HepG2 (cell line): ENCODE data around the gene PRR19. TPM values are rescaled to one million over a fixed set of nuclear protein-coding genes. Genes with fewer than 3 reads are reported as not detected.

Source experiments
- ATAC-seq: fragments of 200-7000 bp; cut with Tn5 transposase; 3 replicates; pipeline ENCODE4 v1.9.1; 2020; ENCODE audit warnings: mild to moderate bottlenecking, moderate library complexity
- BruUV-seq: library from RNA; stranded (reverse); fragments of 400-500 nt; replicated peaks from 2 replicates; lab custom pipeline; 2021; lab: Mats Ljungman, UMichigan
- CTCF ChIA-PET: fragments of 300-600 bp; formaldehyde crosslinking; extraction: SDS; loops from one replicate; lab custom pipeline; 2021; ENCODE audit warnings: low total read pairs, inconsistent platforms, low intra/inter-chr PET ratio; lab: Yijun Ruan, JAX
- POLR2A ChIA-PET: fragments of 350-600 bp; sonication (Branson Sonifier 250); formaldehyde crosslinking; loops from one replicate; lab custom pipeline; 2020; ENCODE audit warnings: antibody characterized with exemption, inconsistent platforms; lab: Yijun Ruan, JAX
- DNase-seq: peaks from one replicate; pipeline ENCODE4 v3.0.0-alpha.2; 2015; ENCODE audit warnings: low spot score
- FAIRE-seq: peaks from 3 replicates; lab custom pipeline; 2011; peaks lifted over from hg19 to GRCh38; lab: Jason Lieb, UNC
- H2AFZ ChIP-seq: one replicate; pipeline ENCODE4 v1.6.1; 2011; ENCODE audit warnings: low read length, inconsistent platforms
- H3K27ac ChIP-seq: fragments of 300-600 bp; 3 replicates; pipeline ENCODE4 v1.8.0; 2011; ENCODE audit warnings: mixed run types, mild to moderate bottlenecking, mixed read lengths, low read length, inconsistent platforms; ENCODE audit not compliant: insufficient read depth; ENCODE audit errors: extremely low read length
- H3K27me3 ChIP-seq, 2 experiments: fragments of 200-600 bp in 1 of 2; 2 replicates in 1 of 2; 3 replicates in 1 of 2; pipeline versions ENCODE4 v1.6.0 to v1.8.0; 2011; ENCODE audit warnings: low read length in 2 of 2, mild to moderate bottlenecking in 2 of 2, moderate library complexity in 2 of 2, inconsistent platforms in 1 of 2; ENCODE audit not compliant: insufficient read depth in 2 of 2, control insufficient read depth in 1 of 2
- H3K36me3 ChIP-seq, 2 experiments: fragments of 200-600 bp in 1 of 2; replicated peaks in 1 of 2; 2 replicates in 1 of 2; 3 replicates in 1 of 2; pipeline versions ENCODE4 v1.5.1 to v1.8.0; 2011; ENCODE audit warnings: low read length in 2 of 2, inconsistent platforms in 1 of 2; ENCODE audit not compliant: insufficient read depth in 2 of 2, control insufficient read depth in 1 of 2
- H3K4me1 ChIP-seq: 2 replicates; pipeline ENCODE4 v1.5.1; 2012; ENCODE audit warnings: low read length, inconsistent platforms; ENCODE audit not compliant: insufficient read depth
- H3K4me2 ChIP-seq: 2 replicates; pipeline ENCODE4 v1.6.0; 2011; ENCODE audit warnings: low read depth, low read length, inconsistent platforms
- H3K4me3 ChIP-seq, 3 experiments: fragments of 200-600 bp in 1 of 3; sonication (generic), shearing (Covaris generic) in 1 of 3; replicated peaks in 1 of 3; 2 replicates each; pipeline ENCODE4 v1.5.1; 2011 to 2016; ENCODE audit warnings: low read length in 3 of 3, inconsistent platforms in 2 of 3, low read depth in 2 of 3, mild to moderate bottlenecking in 2 of 3, control low read depth in 1 of 3, mixed read lengths in 1 of 3; ENCODE audit not compliant: insufficient read depth in 1 of 3
- H3K79me2 ChIP-seq: one replicate; pipeline ENCODE4 v1.6.1; 2011; ENCODE audit warnings: low read length, inconsistent platforms; ENCODE audit not compliant: insufficient read depth
- H3K9ac ChIP-seq: 2 replicates; pipeline ENCODE4 v1.6.0; 2011; ENCODE audit warnings: mild to moderate bottlenecking, low read depth, low read length, inconsistent platforms; ENCODE audit not compliant: insufficient read depth
- H3K9me3 ChIP-seq: 2 replicates; pipeline ENCODE4 v1.5.1; 2012; ENCODE audit warnings: mild to moderate bottlenecking, low read length
- H4K20me1 ChIP-seq: 2 replicates; pipeline ENCODE4 v1.6.0; 2011; ENCODE audit warnings: inconsistent platforms, mild to moderate bottlenecking, low read length, moderate library complexity; ENCODE audit not compliant: insufficient read depth
- CBX2 ChIP-seq, 2 experiments: fragments of 200-600 bp in 1 of 2; sonication (generic); formaldehyde crosslinking in 1 of 2; IDR thresholded peaks; 2 replicates each; pipeline versions ENCODE4 v1.7.0 to v1.8.1; 2018 to 2022; ENCODE audit warnings: low read depth in 2 of 2, low read length in 1 of 2, mild to moderate bottlenecking in 1 of 2, missing genetic modification reagents in 1 of 2
- IRX3 ChIP-seq: sonication (generic); formaldehyde crosslinking; IDR thresholded peaks from 2 replicates; pipeline ENCODE4 v1.8.1; 2023; ENCODE audit warnings: mild to moderate bottlenecking, low read depth, missing genetic modification reagents, borderline replicate concordance
- KDM6A ChIP-seq: IDR thresholded peaks from 2 replicates; pipeline ENCODE4 v1.6.1; 2016; ENCODE audit warnings: low read depth
- MAFK ChIP-seq, 2 experiments: IDR thresholded peaks in 1 of 2; conservative IDR thresholded peaks in 1 of 2; 2 replicates each; pipeline ENCODE4 v1.6.1; 2011; ENCODE audit warnings: improper control_type of control experiment in 2 of 2, low read length in 2 of 2
- MLLT10 ChIP-seq: sonication (generic); formaldehyde crosslinking; IDR thresholded peaks from 2 replicates; pipeline ENCODE4 v1.4.0; 2020; ENCODE audit warnings: missing genetic modification reagents
- PHF8 ChIP-seq: sonication (generic); formaldehyde crosslinking; IDR thresholded peaks from 2 replicates; pipeline ENCODE4 v1.5.0; 2020; ENCODE audit warnings: missing genetic modification reagents
- SRSF9 ChIP-seq: fragments of 200-400 bp; formaldehyde crosslinking; IDR thresholded peaks from 2 replicates; pipeline ENCODE4 v1.6.1; 2018; ENCODE audit warnings: borderline replicate concordance, mild to moderate bottlenecking, low read depth, low read length; ENCODE audit not compliant: insufficient read depth, poor library complexity, severe bottlenecking
- ZFX ChIP-seq: sonication (generic); formaldehyde crosslinking; IDR thresholded peaks from 2 replicates; pipeline ENCODE4 v1.4.0; 2020; ENCODE audit warnings: mild to moderate bottlenecking, low read depth, missing genetic modification reagents, moderate library complexity
- ZNF891 ChIP-seq: sonication (generic); formaldehyde crosslinking; IDR thresholded peaks from 2 replicates; pipeline ENCODE4 v1.5.0; 2020; ENCODE audit warnings: mild to moderate bottlenecking, missing genetic modification reagents
- WGBS: methylation state at CpG from one replicate; pipeline ENCODE4 v1.1.6; 2017; ENCODE audit warnings: low lambda C conversion rate; 5-methylcytosine and 5-hydroxymethylcytosine counted together
- in situ Hi-C: cut with HindIII; loops from 2 replicates; pipeline ENCODE4 v1.10.0; 2017; ENCODE audit warnings: low pct_unique_long_range_greater_than_20kb; ENCODE audit not compliant: extremely low pct_ligation_motif_present
- intact Hi-C: fragments of 100-400 bp; cut with micrococcal nuclease; formaldehyde crosslinking; loops from one replicate; pipeline ENCODE4 v1.10.0; 2022; ENCODE audit not compliant: unreplicated experiment
- polyA plus RNA-seq, 8 experiments: library from polyadenylated mRNA; depleted of rRNA in 3 of 8; stranded (reverse) in 7 of 8; unstranded in 1 of 8; fragments of >200 nt; fragmentation: Illumina TruSeq in 4 of 8; extraction: Trizol in 4 of 8; gene quantifications; 2 replicates each; pipeline versions ENCODE4 v1.2.1 to v1.2.3, GENCODE V29; 2011 to 2016; ENCODE audit warnings: low read depth in 4 of 8, missing spikeins in 1 of 8, mixed read lengths in 1 of 8; ENCODE audit not compliant: insufficient read depth in 1 of 8
- total RNA-seq, 5 experiments: library from RNA; depleted of rRNA; stranded (reverse); fragments of >200 nt; fragmentation: Illumina TruSeq; extraction: Trizol; gene quantifications; 2 replicates each; pipeline ENCODE4 v1.2.3, GENCODE V29; 2016; ENCODE audit warnings: low read depth in 1 of 5
- TF ChIP-seq, protein P1 (sequence below): sonication (generic); formaldehyde crosslinking; conservative IDR thresholded peaks from 2 replicates; pipeline ENCODE4 v1.8.0; 2022; ENCODE audit warnings: missing genetic modification reagents

Gene PRR19
- total and polyA plus RNA-seq, 2 of the 13 experiments (the other 11 are each of a cell fraction or from before 2014, with no cell fraction given): 0.21 to 0.33 TPM

DNA sequence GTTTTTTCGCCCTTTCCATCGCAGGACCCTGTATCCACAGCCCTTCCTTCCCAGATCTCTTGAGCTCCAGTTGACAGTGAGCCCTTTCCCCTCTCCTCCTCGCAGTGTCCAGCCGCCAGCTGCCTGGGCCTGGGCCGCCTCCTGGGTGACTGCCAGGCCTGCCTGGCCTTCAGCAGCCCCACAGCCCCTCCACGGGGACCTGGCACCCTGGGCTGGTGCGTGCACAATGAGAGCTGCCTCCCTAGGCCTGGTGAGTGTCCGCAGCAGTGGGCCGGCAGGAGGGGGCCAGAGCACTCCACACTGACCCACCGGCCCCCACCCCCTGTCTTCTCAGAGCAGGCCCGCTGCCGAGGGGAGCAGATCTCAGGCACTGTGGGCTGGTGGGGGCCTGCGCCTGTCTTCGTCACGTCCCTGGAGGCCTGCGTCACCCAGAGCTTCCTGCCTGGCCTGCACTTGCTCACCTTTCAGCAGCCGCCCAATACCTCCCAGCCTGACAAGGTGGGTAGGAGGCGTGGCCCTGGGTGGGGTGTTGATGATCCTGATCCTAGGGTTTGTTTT lies 42.5 kb downstream of the PRR19 start:
- no peaks in the 10 kb centered on the region for H3K9me3 ChIP-seq
- CTCF ChIA-PET: no interaction called here

More for the DNA sequence above, 42.5 kb downstream of the PRR19 start:
- ATAC-seq (no peak), DNase-seq (no peak), FAIRE-seq (no peak)
- no peaks in the 10 kb centered on the region for H3K27me3 ChIP-seq
- no peaks in the 10 kb centered on the region for H3K4me1 ChIP-seq
- 96% methylated on average over 10 of the region's 18 CpGs for WGBS
- intact Hi-C loops: no loop called here
- H2AFZ ChIP-seq: no peak overlapping the region
- no peak overlapping the region for H3K9ac ChIP-seq
- H3K36me3 ChIP-seq: peaks cover 6 to 7% of the 10 kb centered on the region in 2 experiments; a peak in 2 of 5 replicates
- H3K4me3 ChIP-seq: no peak overlapping the region
- TF ChIP-seq MLLT10 (CRISPR knock-in tag) (no peak), IRX3 (CRISPR knock-in tag) (no peak), ZFX (CRISPR knock-in tag) (no peak), SRSF9 (no peak), CBX2 (IDR thresholded peaks at IDR 0.05; ENCODE audit: low read depth, low read length) (no peak), CBX2 (CRISPR knock-in tag; IDR thresholded peaks at IDR 0.05; ENCODE audit: low read depth) (no peak), KDM6A (CRISPR knock-in tag) (no peak), MAFK (conservative IDR thresholded peaks at IDR 0.05 in 1 of 2, IDR thresholded peaks at IDR 0.05 in 1 of 2; ENCODE audit: low read length in 2 of 2) (no peak), ZNF891 (CRISPR knock-in tag) (no peak), PHF8 (no peak)
- TF ChIP-seq, protein P1, sequence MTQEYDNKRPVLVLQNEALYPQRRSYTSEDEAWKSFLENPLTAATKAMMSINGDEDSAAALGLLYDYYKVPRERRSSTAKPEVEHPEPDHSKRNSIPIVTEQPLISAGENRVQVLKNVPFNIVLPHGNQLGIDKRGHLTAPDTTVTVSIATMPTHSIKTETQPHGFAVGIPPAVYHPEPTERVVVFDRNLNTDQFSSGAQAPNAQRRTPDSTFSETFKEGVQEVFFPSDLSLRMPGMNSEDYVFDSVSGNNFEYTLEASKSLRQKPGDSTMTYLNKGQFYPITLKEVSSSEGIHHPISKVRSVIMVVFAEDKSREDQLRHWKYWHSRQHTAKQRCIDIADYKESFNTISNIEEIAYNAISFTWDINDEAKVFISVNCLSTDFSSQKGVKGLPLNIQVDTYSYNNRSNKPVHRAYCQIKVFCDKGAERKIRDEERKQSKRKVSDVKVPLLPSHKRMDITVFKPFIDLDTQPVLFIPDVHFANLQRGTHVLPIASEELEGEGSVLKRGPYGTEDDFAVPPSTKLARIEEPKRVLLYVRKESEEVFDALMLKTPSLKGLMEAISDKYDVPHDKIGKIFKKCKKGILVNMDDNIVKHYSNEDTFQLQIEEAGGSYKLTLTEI (CRISPR knock-in tag): no peak
- no peaks in the 10 kb centered on the region for H3K79me2 ChIP-seq
- BruUV-seq: no TSS peak
- in situ Hi-C loops: no loop called here
- H3K4me2 ChIP-seq: no peak overlapping the region
- POLR2A ChIA-PET: no interaction called here
- H4K20me1 ChIP-seq: no peaks in the 10 kb centered on the region
- no peak overlapping the region for H3K27ac ChIP-seq
